Measurements from ENCODE around the gene PGM3. TPM values are rescaled to one million over a fixed set of nuclear protein-coding genes. Genes with fewer than 3 reads are reported as not detected.

The PGM3 gene
- total RNA-seq, 1 experiment from 2014 or later = 33.7 TPM

DNA sequence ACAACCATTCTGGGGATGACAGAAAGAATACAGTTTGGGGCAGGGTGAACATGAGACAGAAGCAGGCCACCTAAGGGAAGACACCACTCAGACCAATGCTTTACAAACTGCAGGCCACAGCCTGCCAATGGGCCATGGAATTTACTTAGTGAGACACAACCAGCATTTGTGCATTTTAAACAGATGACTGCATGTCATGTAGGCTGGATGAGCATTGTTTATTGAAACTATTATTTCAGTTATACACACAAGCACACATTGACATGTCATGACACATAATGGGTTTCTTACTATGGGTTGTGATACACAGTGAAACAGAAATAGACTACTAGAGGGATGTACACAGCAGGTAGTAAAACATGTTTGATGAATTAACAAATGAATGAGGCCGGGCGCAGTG, 8.0 kb downstream of the PGM3 start:
- DNase-seq (ENCODE audit: extremely low read depth, low read depth) = no peak

- no peak for DNase-seq (ENCODE audit: extremely low read depth, low read depth)
Observed at GRCh38 chr6:83183082-83183828, 9.8 kb downstream of the PGM3 start.

GRCh38 chr6:83182114-83182513, 11.0 kb downstream of the PGM3 start:
- DNase-seq (ENCODE audit: extremely low read depth, low read depth) = no peak

GRCh38 chr6:83180426-83180950, 12.6 kb downstream of the PGM3 start:
- no peak for DNase-seq (ENCODE audit: extremely low read depth, low read depth)

DNA sequence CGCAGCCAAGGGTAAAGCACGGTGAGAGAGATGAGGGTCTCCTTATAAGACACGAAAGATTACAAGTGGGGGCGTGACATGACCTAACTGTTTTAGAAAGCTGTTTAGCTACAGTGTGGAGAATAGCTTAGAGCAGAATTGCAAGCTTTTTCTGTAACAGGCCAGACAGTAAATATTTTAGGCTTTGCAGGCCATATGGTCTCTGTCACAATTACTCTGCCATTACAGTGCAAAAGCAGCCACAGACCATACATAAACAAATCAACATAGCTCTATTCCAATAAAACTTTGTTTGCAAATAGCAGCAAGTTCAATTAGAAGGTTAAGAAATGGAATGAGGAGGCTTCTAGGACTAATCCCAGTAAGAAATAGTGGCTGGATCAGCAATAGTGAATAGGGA, 16.8 kb downstream of the PGM3 start:
- no peak for DNase-seq (ENCODE audit: extremely low read depth, low read depth)

GRCh38 chr6:83169511-83169910, 23.6 kb downstream of the PGM3 start:
- no peak for DNase-seq (ENCODE audit: extremely low read depth, low read depth)

GRCh38 chr6:83169106-83169505, 24.0 kb downstream of the PGM3 start:
- DNase-seq (ENCODE audit: extremely low read depth, low read depth) = no peak

DNA sequence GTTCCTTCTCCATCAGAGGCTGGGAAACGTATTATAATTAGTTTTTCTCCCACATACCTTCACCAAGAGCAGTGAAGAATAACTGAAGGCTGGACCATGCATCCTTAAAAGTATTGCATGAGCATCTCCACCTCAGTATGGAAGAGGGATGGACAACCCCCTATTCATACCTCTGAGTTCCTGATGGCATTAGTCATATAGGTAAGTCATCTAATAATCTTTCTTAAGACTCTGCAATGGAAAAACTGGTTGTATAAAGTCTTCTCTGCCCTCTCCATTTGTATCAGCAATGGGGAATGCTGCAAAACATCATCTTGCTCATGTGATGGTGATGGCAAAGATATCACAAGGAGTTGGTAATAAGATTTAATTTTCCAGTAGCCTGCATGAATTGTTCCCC, 24.5 kb downstream of the PGM3 start:
- no peak for DNase-seq (ENCODE audit: extremely low read depth, low read depth)

GRCh38 chr6:83167726-83168278, 25.3 kb downstream of the PGM3 start:
- DNase-seq (ENCODE audit: extremely low read depth, low read depth) = no peak

- no peak for DNase-seq (ENCODE audit: extremely low read depth, low read depth)
Observed at GRCh38 chr6:83160167-83160566, 32.9 kb downstream of the PGM3 start.

DNA sequence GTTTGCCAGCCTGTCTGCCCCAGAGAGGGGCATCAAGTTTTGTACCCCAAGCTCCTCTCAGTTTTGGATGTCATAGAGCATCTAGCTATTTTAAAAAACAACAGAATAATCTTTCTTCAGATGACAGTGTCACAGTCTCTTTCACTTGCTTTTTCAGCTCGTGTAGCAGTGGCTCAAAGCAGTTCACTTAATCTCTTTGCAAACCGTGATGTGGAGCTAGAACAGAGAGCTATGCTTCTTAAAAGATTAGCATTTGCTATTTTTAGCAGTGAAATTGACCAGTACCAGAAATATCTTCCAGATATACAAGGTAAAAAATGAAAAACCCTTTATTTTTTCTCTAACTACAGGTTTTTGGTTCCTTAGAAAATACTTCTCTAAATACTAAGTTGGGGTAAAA, 37.3 kb downstream of the PGM3 start:
- DNase-seq (ENCODE audit: extremely low read depth, low read depth) = no peak

DNA sequence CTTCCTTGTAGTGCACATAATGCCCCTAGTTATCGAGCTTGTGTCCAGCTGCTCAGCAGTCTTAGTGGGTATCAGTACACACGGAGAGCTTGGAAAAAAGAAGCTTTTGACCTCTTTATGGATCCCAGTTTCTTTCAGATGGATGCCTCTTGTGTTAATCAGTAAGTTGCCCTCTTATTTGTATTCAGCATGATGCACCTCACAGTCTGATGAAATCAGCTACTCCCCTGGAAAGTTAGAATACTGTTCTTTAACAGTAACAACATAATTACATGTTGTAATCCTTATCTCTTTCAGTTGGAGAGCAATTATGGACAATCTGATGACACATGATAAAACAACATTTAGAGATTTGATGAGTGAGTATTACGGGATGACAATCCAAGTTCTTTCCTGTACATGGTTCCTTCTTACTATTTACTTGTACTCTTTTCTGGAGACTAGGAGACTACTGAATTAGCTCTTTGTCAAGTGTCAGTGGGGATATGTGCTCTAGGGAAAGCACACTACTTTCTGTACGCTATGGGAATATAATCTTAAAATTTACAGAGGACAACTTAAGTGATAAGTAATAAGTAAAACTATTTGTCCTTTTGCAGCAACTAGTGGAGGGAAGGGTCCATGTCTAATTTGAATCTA, 39.1 kb downstream of the PGM3 start:
- no peak for DNase-seq (ENCODE audit: extremely low read depth, low read depth)

- no peak for DNase-seq (ENCODE audit: extremely low read depth, low read depth)
Observed at GRCh38 chr6:83152913-83153312, 40.2 kb downstream of the PGM3 start.

DNA sequence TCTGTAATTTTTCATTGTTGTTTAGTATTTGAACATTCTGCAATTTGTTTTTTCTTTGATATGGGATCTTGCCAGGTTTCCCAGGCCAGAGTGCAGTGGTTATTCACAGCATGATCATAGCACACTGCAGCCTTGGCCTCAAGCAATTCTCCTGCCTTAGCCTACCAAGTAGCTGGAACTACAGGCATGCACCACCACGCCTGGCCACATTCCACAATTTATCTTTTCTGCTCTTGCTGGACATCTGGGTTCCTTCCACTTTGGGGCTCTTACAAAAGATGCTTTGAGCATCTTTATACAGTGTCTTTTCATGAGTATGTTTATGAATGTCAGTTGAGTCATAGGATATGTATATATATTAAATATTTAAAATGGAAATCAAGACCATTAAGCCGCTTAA, 42.0 kb downstream of the PGM3 start:
- DNase-seq (ENCODE audit: extremely low read depth, low read depth) = no peak

DNA sequence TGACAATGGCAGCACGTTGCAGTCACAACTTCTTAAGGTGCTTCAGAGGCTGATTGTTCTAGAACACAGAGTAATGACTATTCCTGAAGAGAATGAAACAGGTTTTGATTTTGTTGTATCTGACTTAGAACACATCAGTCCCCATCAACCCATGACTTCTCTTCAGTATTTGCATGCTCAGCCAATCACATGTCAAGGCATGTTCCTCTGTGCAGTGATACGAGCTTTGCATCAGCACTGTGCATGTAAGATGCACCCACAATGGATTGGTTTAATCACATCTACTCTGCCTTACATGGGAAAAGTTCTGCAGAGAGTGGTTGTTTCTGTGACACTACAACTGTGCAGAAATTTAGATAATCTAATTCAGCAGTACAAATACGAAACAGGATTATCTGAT, 54.3 kb downstream of the PGM3 start:
- DNase-seq (ENCODE audit: extremely low read depth, low read depth) = no peak

DNA sequence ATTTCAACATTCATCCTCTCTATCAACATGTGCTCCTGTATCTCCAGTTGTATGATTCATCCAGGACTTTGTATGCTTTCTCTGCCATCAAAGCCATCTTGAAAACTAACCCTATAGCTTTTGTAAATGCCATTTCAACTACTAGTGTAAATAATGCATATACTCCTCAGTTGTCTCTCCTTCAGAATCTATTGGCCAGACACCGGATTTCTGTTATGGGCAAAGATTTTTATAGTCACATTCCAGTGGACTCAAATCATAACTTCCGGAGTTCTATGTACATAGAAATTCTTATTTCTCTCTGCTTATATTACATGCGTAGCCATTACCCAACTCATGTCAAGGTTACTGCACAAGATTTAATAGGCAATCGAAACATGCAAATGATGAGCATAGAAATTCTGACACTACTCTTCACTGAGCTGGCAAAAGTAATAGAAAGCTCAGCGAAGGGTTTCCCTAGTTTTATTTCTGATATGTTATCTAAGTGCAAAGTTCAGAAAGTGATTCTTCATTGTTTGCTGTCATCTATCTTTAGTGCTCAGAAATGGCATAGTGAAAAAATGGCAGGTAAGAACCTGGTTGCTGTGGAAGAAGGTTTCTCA, 54.8 kb downstream of the PGM3 start:
- DNase-seq (ENCODE audit: extremely low read depth, low read depth) = no peak

GRCh38 chr6:83132121-83132520, 60.9 kb downstream of the PGM3 start:
- DNase-seq (ENCODE audit: extremely low read depth, low read depth) = no peak

DNA sequence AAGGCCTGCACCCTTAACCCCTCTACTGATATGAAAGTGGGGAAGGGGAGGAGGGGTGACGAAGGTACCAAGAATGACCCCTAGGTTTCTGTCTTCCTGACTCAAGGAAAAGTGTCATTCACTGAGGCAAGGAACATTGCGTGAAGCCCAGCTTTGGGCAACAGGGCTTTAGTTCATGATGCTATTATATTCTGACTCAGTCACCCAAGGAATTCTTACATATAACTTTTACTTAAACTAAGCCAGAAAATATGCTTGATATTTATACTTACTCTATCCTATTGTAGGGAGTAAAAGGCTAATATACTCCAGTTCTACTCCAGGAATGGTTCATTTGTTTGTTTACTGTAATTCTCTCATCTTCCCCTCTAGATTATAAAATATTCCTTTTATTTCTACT, 65.1 kb downstream of the PGM3 start:
- no peak for DNase-seq (ENCODE audit: extremely low read depth, low read depth)

DNA sequence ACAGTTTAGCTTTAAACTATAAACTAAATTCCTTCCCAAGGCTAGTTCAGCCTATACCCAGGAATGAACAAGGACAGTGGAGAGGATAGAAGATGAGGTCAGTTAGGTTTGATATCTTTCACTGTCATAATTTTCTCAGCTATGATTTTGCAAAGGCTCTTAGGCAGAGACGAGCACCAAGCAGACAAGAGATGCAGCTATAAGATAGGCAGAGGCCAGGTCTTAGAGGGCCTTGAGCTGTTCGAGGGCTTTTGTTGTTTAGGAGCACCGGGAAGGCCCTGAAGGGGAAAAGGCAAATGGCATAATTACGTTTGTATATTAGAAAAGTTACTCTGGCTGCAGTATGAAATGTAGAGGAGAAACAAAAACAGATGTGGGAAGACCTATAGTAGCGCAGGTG, 65.8 kb downstream of the PGM3 start:
- DNase-seq (ENCODE audit: extremely low read depth, low read depth) = no peak

DNA sequence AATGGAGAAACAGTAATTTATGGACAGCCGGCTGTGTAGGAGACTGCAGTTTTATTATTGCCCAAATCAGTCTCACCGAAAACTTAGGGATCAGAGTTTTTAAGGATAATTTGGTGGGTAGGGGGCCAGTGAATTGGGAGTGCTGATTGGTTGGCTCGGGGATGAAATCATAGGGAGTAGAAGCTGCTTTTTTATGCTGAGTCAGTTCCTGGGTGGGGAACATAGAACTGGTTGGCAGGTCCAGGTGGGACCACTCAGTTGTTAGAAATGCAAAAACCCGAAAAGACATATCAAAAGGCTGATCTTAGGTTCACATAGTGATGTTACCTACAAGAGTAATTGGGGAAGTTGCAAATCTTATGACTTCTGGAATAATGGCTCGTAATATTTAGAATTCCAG, 66.3 kb downstream of the PGM3 start:
- DNase-seq (ENCODE audit: extremely low read depth, low read depth) = no peak

DNA sequence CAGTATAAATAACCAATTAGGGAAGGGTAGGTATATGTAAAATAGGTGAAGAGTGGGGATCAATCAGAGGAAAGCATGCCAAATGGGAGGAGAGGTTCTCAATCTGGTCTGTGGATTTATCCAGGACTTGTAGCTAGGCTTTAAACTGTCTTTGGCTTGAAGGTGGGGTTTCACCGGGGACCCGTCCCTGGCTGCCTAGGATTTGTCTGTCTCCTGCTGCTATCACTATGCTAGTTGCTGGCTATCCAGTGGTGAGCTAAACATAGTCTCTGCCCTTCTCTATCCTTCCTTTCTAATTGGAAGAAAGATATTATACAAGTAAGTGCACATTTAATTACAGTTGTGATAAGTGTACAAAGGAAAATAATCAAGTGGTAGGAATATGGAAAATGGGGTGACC, 66.8 kb downstream of the PGM3 start:
- no peak for DNase-seq (ENCODE audit: extremely low read depth, low read depth)

GRCh38 chr6:83125425-83125824, 67.6 kb downstream of the PGM3 start:
- no peak for DNase-seq (ENCODE audit: extremely low read depth, low read depth)
